Right atrium auricular region (tissue), 2 donors: ENCODE results near the gene HMGCLL1. TPM values are rescaled to one million over a fixed set of nuclear protein-coding genes. Genes with fewer than 3 reads are reported as not detected.

Experiments used
- DNase-seq: peaks from one replicate; pipeline ENCODE4 v3.0.0-alpha.2; 2019; ENCODE audit warnings: low spot score
- H3K27ac ChIP-seq, 2 donors: fragments of 200-600 bp; sonication (generic); 1 replicate in 1 of 2; 2 replicates in 1 of 2; pipeline ENCODE4 v1.5.1; 2016 to 2019
- H3K27me3 ChIP-seq, 2 donors: fragments of 200-600 bp; sonication (generic); one replicate each; pipeline versions ENCODE4 v1.5.1 to v1.6.0; 2017 to 2019
- H3K36me3 ChIP-seq: fragments of 200-600 bp; sonication (generic); one replicate; pipeline ENCODE4 v1.5.1; 2016
- H3K4me1 ChIP-seq, 2 donors: fragments of 200-600 bp; sonication (generic); one replicate each; pipeline versions ENCODE4 v1.5.1 to v1.6.0; 2017 to 2019
- H3K4me3 ChIP-seq, 2 donors: fragments of 200-600 bp; sonication (generic); 1 replicate in 1 of 2; 2 replicates in 1 of 2; pipeline ENCODE4 v1.5.1; 2017 to 2019; ENCODE audit warnings: mild to moderate bottlenecking in 1 of 2, moderate library complexity in 1 of 2
- H3K9me3 ChIP-seq, 2 donors: fragments of 200-600 bp; sonication (generic); one replicate each; pipeline ENCODE4 v1.5.1; 2019
- CTCF ChIP-seq, 2 donors: fragments of 200-600 bp; sonication (generic); IDR thresholded peaks; one replicate each; pipeline ENCODE4 v1.5.1; 2019; ENCODE audit warnings: antibody characterized with exemption in 2 of 2
- total RNA-seq, 2 donors: library from RNA; depleted of rRNA; stranded (reverse); fragments of >200 nt; gene quantifications; one replicate each; pipeline ENCODE4 v1.1.0, GENCODE V29; 2016

The HMGCLL1 gene
- total RNA-seq, 2 donors from 2014 or later: 0.94 to 2.6 TPM

- Histone ChIP-seq H3K27ac (no peak overlapping the region), H3K36me3 (no peaks in the 10 kb centered on the region), H3K9me3 (no peaks in the 10 kb centered on the region), H3K4me3 (no peak overlapping the region), H3K4me1 (no peaks in the 10 kb centered on the region), H3K27me3 (no peaks in the 10 kb centered on the region)
- no peak for TF ChIP-seq CTCF (IDR thresholded peaks at IDR 0.05)
- DNase-seq: no peak
Measured at GRCh38 chr6:55423933-55424332, 155.1 kb downstream of the HMGCLL1 start.

GRCh38 chr6:55410674-55411073 lies 168.3 kb downstream of the HMGCLL1 start:
- Histone ChIP-seq H3K27ac (no peak overlapping the region), H3K36me3 (no peaks in the 10 kb centered on the region)

GRCh38 chr6:55405474-55406235 lies 173.3 kb downstream of the HMGCLL1 start:
- no peak for TF ChIP-seq CTCF (IDR thresholded peaks at IDR 0.05)
- no peak overlapping the region for H3K4me3 ChIP-seq
- DNase-seq: no peak
- no peak overlapping the region for H3K27ac ChIP-seq
- no peaks in the 10 kb centered on the region for H3K36me3 ChIP-seq
- H3K4me1 ChIP-seq: no peaks in the 10 kb centered on the region
- no peaks in the 10 kb centered on the region for H3K27me3 ChIP-seq
- no peaks in the 10 kb centered on the region for H3K9me3 ChIP-seq

More at GRCh38 chr6:55410674-55411073, 168.3 kb downstream of the HMGCLL1 start:
- Histone ChIP-seq H3K9me3 (no peaks in the 10 kb centered on the region), H3K27me3 (no peaks in the 10 kb centered on the region), H3K4me3 (no peak overlapping the region), H3K4me1 (no peaks in the 10 kb centered on the region)
- no peak for DNase-seq
- TF ChIP-seq CTCF (IDR thresholded peaks at IDR 0.05): no peak

- no peaks in the 10 kb centered on the region for H3K9me3 ChIP-seq
- no peak overlapping the region for H3K4me3 ChIP-seq
- DNase-seq: no peak
- H3K4me1 ChIP-seq: no peaks in the 10 kb centered on the region
- TF ChIP-seq CTCF (IDR thresholded peaks at IDR 0.05): no peak
- no peaks in the 10 kb centered on the region for H3K27me3 ChIP-seq
- H3K36me3 ChIP-seq: no peaks in the 10 kb centered on the region
- H3K27ac ChIP-seq: no peak overlapping the region
Measured at GRCh38 chr6:55399351-55399750, 179.6 kb downstream of the HMGCLL1 start.

GRCh38 chr6:55397986-55398385 lies 181.0 kb downstream of the HMGCLL1 start:
- Histone ChIP-seq H3K4me1 (no peaks in the 10 kb centered on the region), H3K27me3 (no peaks in the 10 kb centered on the region), H3K36me3 (no peaks in the 10 kb centered on the region), H3K4me3 (no peak overlapping the region), H3K27ac (no peak overlapping the region), H3K9me3 (no peaks in the 10 kb centered on the region)
- DNase-seq: no peak
- no peak for TF ChIP-seq CTCF (IDR thresholded peaks at IDR 0.05)

- Histone ChIP-seq H3K27ac (no peak overlapping the region), H3K27me3 (no peaks in the 10 kb centered on the region), H3K9me3 (no peaks in the 10 kb centered on the region), H3K4me1 (no peaks in the 10 kb centered on the region), H3K36me3 (no peaks in the 10 kb centered on the region), H3K4me3 (no peak overlapping the region)
- DNase-seq: no peak
- TF ChIP-seq CTCF (IDR thresholded peaks at IDR 0.05): no peak
Measured at GRCh38 chr6:55395871-55396270, 183.1 kb downstream of the HMGCLL1 start.
